Endodermal cell (in vitro differentiated cells): ENCODE data around the gene MGAT5B. TPM values are rescaled to one million over a fixed set of nuclear protein-coding genes. Genes with fewer than 3 reads are reported as not detected.

Experiments
- DNase-seq: peaks from one replicate; pipeline ENCODE4 v3.0.0-alpha.2; 2017
- H3K27ac ChIP-seq: 2 replicates; pipeline ENCODE4 v1.5.1; 2013; ENCODE audit warnings: mild to moderate bottlenecking, low read depth, low read length, moderate library complexity
- H3K27me3 ChIP-seq: 2 replicates; pipeline ENCODE4 v1.6.1; 2013; ENCODE audit warnings: mild to moderate bottlenecking, low read length, moderate library complexity; ENCODE audit not compliant: insufficient read depth, control insufficient read depth, poor library complexity, severe bottlenecking
- H3K36me3 ChIP-seq: 2 replicates; pipeline ENCODE4 v1.7.0; 2013; ENCODE audit warnings: mild to moderate bottlenecking, low read length, moderate library complexity; ENCODE audit not compliant: control insufficient read depth, insufficient read depth
- H3K4me1 ChIP-seq: one replicate; pipeline ENCODE4 v1.7.0; 2013; ENCODE audit warnings: low read length; ENCODE audit not compliant: control insufficient read depth, insufficient read depth
- H3K4me3 ChIP-seq: 2 replicates; pipeline ENCODE4 v1.5.1; 2013; ENCODE audit warnings: mild to moderate bottlenecking, low read length, moderate library complexity
- H3K9ac ChIP-seq: 2 replicates; pipeline ENCODE4 v1.6.1; 2013; ENCODE audit warnings: mild to moderate bottlenecking, low read length, moderate library complexity; ENCODE audit not compliant: poor library complexity, severe bottlenecking; ENCODE audit errors: extremely low read depth
- H3K9me3 ChIP-seq: 2 replicates; pipeline ENCODE4 v1.6.1; 2013; ENCODE audit warnings: mild to moderate bottlenecking, low read length, moderate library complexity; ENCODE audit not compliant: control insufficient read depth
- H3K27ac Mint-ChIP-seq: 2 replicates; pipeline ENCODE4 v1.8.0; 2020; ENCODE audit warnings: mixed read lengths
- H3K27me3 Mint-ChIP-seq: 2 replicates; pipeline ENCODE4 v1.8.0; 2021; ENCODE audit warnings: mild to moderate bottlenecking, mixed read lengths; ENCODE audit not compliant: insufficient read depth
- H3K36me3 Mint-ChIP-seq: 2 replicates; pipeline ENCODE4 v1.8.0; 2020; ENCODE audit warnings: low read depth, mixed read lengths
- H3K4me1 Mint-ChIP-seq: 2 replicates; pipeline ENCODE4 v1.8.0; 2020; ENCODE audit warnings: mixed read lengths
- H3K4me3 Mint-ChIP-seq: 2 replicates; pipeline ENCODE4 v1.8.0; 2020; ENCODE audit warnings: mild to moderate bottlenecking, moderate library complexity, mixed read lengths
- H3K9me3 Mint-ChIP-seq: 2 replicates; pipeline ENCODE4 v1.8.0; 2020; ENCODE audit warnings: mild to moderate bottlenecking, mixed read lengths
- CTCF ChIP-seq: fragments of 200-600 bp; sonication (generic); conservative IDR thresholded peaks from 2 replicates; pipeline ENCODE4 v1.5.0; 2021; ENCODE audit warnings: antibody characterized with exemption, mild to moderate bottlenecking
- WGBS, 2 experiments: methylation state at CpG; one replicate each; pipeline versions ENCODE4 v1.1.5 to v1.1.7; 2013; ENCODE audit warnings: missing lambda C conversion rate in 2 of 2, mixed read lengths in 1 of 2; ENCODE audit not compliant: insufficient coverage in 1 of 2, insufficient read length in 1 of 2; 5-methylcytosine and 5-hydroxymethylcytosine counted together
- total RNA-seq, 2 donors: library from RNA; stranded (reverse); fragmentation: NEBNext Ultra II Directional in 1 of 2; extraction: Animal tissue kit (Norgen Biotek cat#: 25700) in 1 of 2; gene quantifications; 2 replicates in 1 of 2; 3 replicates in 1 of 2; pipeline ENCODE4 v1.2.1, GENCODE V29; 2021

MGAT5B gene
- total RNA-seq, 2 donors from 2014 or later: 2.9 to 3.3 TPM

GRCh38 chr17:76934561-76935320 is 66.5 kb downstream of the MGAT5B start:
- H3K27ac Mint-ChIP-seq: no peak overlapping the region
- H3K36me3 ChIP-seq: no peaks in the 10 kb centered on the region
- H3K9ac ChIP-seq: no peak overlapping the region
- H3K27me3 ChIP-seq: no peaks in the 10 kb centered on the region
- peaks cover 4% of the 10 kb centered on the region for H3K4me1 Mint-ChIP-seq
- no peaks in the 10 kb centered on the region for H3K27me3 Mint-ChIP-seq
- TF ChIP-seq CTCF: no peak
- no peak overlapping the region for H3K4me3 ChIP-seq
- 90% methylated on average over 9 to 11 of the region's 12 CpGs for WGBS, 2 experiments
- no peak for DNase-seq
- no peaks in the 10 kb centered on the region for H3K9me3 ChIP-seq
- no peaks in the 10 kb centered on the region for H3K36me3 Mint-ChIP-seq
- H3K4me1 ChIP-seq: no peaks in the 10 kb centered on the region
- no peak overlapping the region for H3K4me3 Mint-ChIP-seq
- no peak overlapping the region for H3K27ac ChIP-seq
- H3K9me3 Mint-ChIP-seq: no peaks in the 10 kb centered on the region

- Mint-ChIP-seq H3K9me3 (no peaks in the 10 kb centered on the region), H3K27me3 (no peaks in the 10 kb centered on the region), H3K4me3 (no peak overlapping the region), H3K27ac (no peak overlapping the region), H3K4me1 (peaks cover 4% of the 10 kb centered on the region), H3K36me3 (no peaks in the 10 kb centered on the region)
- Histone ChIP-seq H3K9me3 (no peaks in the 10 kb centered on the region), H3K36me3 (no peaks in the 10 kb centered on the region), H3K27ac (no peak overlapping the region), H3K4me1 (no peaks in the 10 kb centered on the region), H3K9ac (no peak overlapping the region), H3K4me3 (no peak overlapping the region), H3K27me3 (no peaks in the 10 kb centered on the region)
- no peak for DNase-seq
- TF ChIP-seq CTCF: no peak
- WGBS, 2 experiments: 90% methylated on average over 2 of the region's 3 CpGs; no CpG with 5 or more reads in 1 of the 2 experiments
Observed at GRCh38 chr17:76935331-76935730, 67.1 kb downstream of the MGAT5B start.

- H3K4me1 Mint-ChIP-seq: peaks cover 4% of the 10 kb centered on the region
- no peaks in the 10 kb centered on the region for H3K36me3 Mint-ChIP-seq
- Histone ChIP-seq H3K27me3 (no peaks in the 10 kb centered on the region), H3K4me1 (no peaks in the 10 kb centered on the region), H3K4me3 (no peak overlapping the region), H3K9me3 (no peaks in the 10 kb centered on the region), H3K36me3 (no peaks in the 10 kb centered on the region), H3K27ac (no peak overlapping the region), H3K9ac (no peak overlapping the region)
- DNase-seq: no peak
- no peak overlapping the region for H3K27ac Mint-ChIP-seq
- H3K4me3 Mint-ChIP-seq: no peak overlapping the region
- no peaks in the 10 kb centered on the region for H3K9me3 Mint-ChIP-seq
- H3K27me3 Mint-ChIP-seq: no peaks in the 10 kb centered on the region
- no peak for TF ChIP-seq CTCF
- 98 to 100% methylated on average over 2 of the region's 2 CpGs for WGBS, 2 experiments
Observed at GRCh38 chr17:76937238-76937637, 69.0 kb downstream of the MGAT5B start.
